CD4-positive, alpha-beta T cell (primary cell): ENCODE results near the gene SIX5. TPM values are rescaled to one million over a fixed set of nuclear protein-coding genes. Genes with fewer than 3 reads are reported as not detected.
A peak's percentile ranks its signal among the peaks of the same experiment; 100 is the strongest.

Experiments used
- ATAC-seq: fragments of 200-7000 bp; cut with Tn5 transposase; one replicate; pipeline ENCODE4 v1.10.0; 2022; ENCODE audit warnings: mild to moderate bottlenecking; ENCODE audit not compliant: poor library complexity
- CTCF ChIA-PET: fragments of 350-600 bp; sonication (Branson Sonifier 250); formaldehyde crosslinking; loops from one replicate; lab custom pipeline; 2021; ENCODE audit warnings: antibody characterized with exemption, inconsistent platforms; lab: Charles Lee
- POLR2A ChIA-PET: fragments of 350-600 bp; sonication (Branson Sonifier 250); formaldehyde crosslinking; loops from one replicate; lab custom pipeline; 2021; ENCODE audit warnings: antibody characterized with exemption, inconsistent platforms; lab: Charles Lee
- DNase-seq, 14 experiments: peaks; one replicate each; pipeline ENCODE4 v3.0.0-alpha.2; 2013 to 2020; ENCODE audit warnings: mixed read lengths in 2 of 14
- H3K27ac ChIP-seq, 2 donors: one replicate each; pipeline versions ENCODE4 v1.5.1 to v1.7.0; 2013; ENCODE audit warnings: low read length in 2 of 2, low read depth in 1 of 2, mild to moderate bottlenecking in 1 of 2
- H3K27me3 ChIP-seq, 2 experiments: 1 replicate in 1 of 2; 2 replicates in 1 of 2; pipeline versions ENCODE4 v1.6.1 to v1.7.0; 2013; ENCODE audit warnings: low read length in 2 of 2, control low read depth in 1 of 2, mild to moderate bottlenecking in 1 of 2, moderate library complexity in 1 of 2; ENCODE audit not compliant: insufficient read depth in 2 of 2, control insufficient read depth in 1 of 2
- H3K36me3 ChIP-seq: one replicate; pipeline ENCODE4 v1.6.1; 2013; ENCODE audit warnings: low read length, control low read depth; ENCODE audit not compliant: insufficient read depth
- H3K4me1 ChIP-seq: one replicate; pipeline ENCODE4 v1.6.1; 2013; ENCODE audit warnings: low read length, control low read depth; ENCODE audit not compliant: insufficient read depth
- H3K4me3 ChIP-seq: one replicate; pipeline ENCODE4 v1.5.1; 2013; ENCODE audit warnings: mild to moderate bottlenecking, low read length, moderate library complexity
- H3K9me3 ChIP-seq, 2 experiments: 1 replicate in 1 of 2; 2 replicates in 1 of 2; pipeline versions ENCODE4 v1.6.1 to v1.7.0; 2013; ENCODE audit warnings: low read length in 2 of 2, mild to moderate bottlenecking in 2 of 2, control low read depth in 1 of 2, moderate library complexity in 1 of 2; ENCODE audit not compliant: control insufficient read depth in 1 of 2, insufficient read depth in 1 of 2
- H3K27ac Mint-ChIP-seq: one replicate; pipeline ENCODE4 v1.8.0; 2020; ENCODE audit warnings: mixed read lengths
- H3K27me3 Mint-ChIP-seq: one replicate; pipeline ENCODE4 v1.8.0; 2021; ENCODE audit warnings: mixed read lengths
- H3K36me3 Mint-ChIP-seq: one replicate; pipeline ENCODE4 v1.8.0; 2021; ENCODE audit warnings: low read depth, mixed read lengths
- H3K4me1 Mint-ChIP-seq: one replicate; pipeline ENCODE4 v1.8.0; 2021; ENCODE audit warnings: low read depth, mixed read lengths
- H3K4me3 Mint-ChIP-seq: one replicate; pipeline ENCODE4 v1.8.0; 2020; ENCODE audit warnings: mild to moderate bottlenecking, mixed read lengths
- H3K9me3 Mint-ChIP-seq: one replicate; pipeline ENCODE4 v1.8.0; 2020; ENCODE audit warnings: mixed read lengths
- intact Hi-C, 2 experiments: fragments of 100-400 bp; cut with DNase I in 1 of 2; cut with micrococcal nuclease in 1 of 2; formaldehyde crosslinking; loops; one replicate each; pipeline versions ENCODE4 v1.15.1 to v1.9.0; 2023 to 2025; cut with DNase I, micrococcal nuclease
- total RNA-seq, 174 experiments: library from RNA in 2 of 174; stranded (reverse) in 2 of 174; gene quantifications; one replicate each; pipeline ENCODE4 v1.2.3 and lab custom pipeline; 2021 to 2026
- TF ChIP-seq, protein P1 (sequence below): fragments of 200-600 bp; IDR thresholded peaks from one replicate; pipeline ENCODE4 v1.8.0; 2022; ENCODE audit warnings: antibody characterized with exemption, mild to moderate bottlenecking

The SIX5 gene
- total RNA-seq, 2 experiments from 2014 or later, result 0.58 to 0.59 TPM

DNA sequence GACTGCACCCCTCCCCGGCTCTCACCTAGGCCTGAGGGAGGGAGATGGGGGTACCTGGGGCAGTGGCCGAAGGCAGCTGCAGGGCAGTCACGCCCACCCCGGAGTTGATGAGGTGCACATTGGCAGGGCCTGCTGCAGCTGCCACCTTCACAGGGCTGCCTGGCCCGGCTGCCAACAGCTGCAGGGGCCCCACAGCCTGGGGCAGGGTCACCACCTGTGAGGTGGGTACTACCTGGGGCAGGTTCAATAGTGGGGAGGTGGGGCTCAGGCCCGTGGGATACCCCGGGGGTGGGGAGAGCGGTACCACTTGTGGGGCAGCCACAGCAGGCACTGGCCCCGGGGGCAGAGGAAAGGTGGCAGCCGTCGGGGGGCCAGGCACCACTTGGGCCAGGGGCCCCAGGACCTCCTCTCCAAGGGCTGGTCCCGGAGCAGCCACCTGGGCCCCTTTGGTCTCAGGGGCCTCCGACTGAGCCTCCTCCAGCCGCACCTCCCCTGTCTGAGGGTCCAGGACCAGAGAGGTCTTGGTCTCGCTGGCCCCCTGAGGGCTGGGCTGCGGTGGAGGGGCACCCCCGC lies 2.7 kb downstream of the SIX5 start:
- Mint-ChIP-seq H3K9me3 (no peaks in the 10 kb centered on the region), H3K27ac (no peak overlapping the region), H3K27me3 (peaks cover 14% of the 10 kb centered on the region), H3K36me3 (peaks cover 3% of the 10 kb centered on the region), H3K4me1 (peaks cover 20% of the 10 kb centered on the region), H3K4me3 (no peak overlapping the region)
- peaks cover 35% of the 10 kb centered on the region for H3K4me1 ChIP-seq
- no peak for DNase-seq
- ChIA-PET CTCF (no interaction called here), POLR2A (no interaction called here)
- intact Hi-C loops, result no loop called here
- H3K9me3 ChIP-seq, result peaks cover 0 to 15% of the 10 kb centered on the region in 2 experiments
- H3K27me3 ChIP-seq, result peaks cover 17 to 28% of the 10 kb centered on the region in 2 experiments
- TF ChIP-seq, protein P1, sequence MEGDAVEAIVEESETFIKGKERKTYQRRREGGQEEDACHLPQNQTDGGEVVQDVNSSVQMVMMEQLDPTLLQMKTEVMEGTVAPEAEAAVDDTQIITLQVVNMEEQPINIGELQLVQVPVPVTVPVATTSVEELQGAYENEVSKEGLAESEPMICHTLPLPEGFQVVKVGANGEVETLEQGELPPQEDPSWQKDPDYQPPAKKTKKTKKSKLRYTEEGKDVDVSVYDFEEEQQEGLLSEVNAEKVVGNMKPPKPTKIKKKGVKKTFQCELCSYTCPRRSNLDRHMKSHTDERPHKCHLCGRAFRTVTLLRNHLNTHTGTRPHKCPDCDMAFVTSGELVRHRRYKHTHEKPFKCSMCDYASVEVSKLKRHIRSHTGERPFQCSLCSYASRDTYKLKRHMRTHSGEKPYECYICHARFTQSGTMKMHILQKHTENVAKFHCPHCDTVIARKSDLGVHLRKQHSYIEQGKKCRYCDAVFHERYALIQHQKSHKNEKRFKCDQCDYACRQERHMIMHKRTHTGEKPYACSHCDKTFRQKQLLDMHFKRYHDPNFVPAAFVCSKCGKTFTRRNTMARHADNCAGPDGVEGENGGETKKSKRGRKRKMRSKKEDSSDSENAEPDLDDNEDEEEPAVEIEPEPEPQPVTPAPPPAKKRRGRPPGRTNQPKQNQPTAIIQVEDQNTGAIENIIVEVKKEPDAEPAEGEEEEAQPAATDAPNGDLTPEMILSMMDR, result no peak
- no peak overlapping the region for H3K27ac ChIP-seq
- H3K4me3 ChIP-seq, result no peak overlapping the region
- ATAC-seq, result no peak
- no peaks in the 10 kb centered on the region for H3K36me3 ChIP-seq

GRCh38 chr19:45765702-45766295 lies 3.3 kb downstream of the SIX5 start:
- peaks cover 3% of the 10 kb centered on the region for H3K36me3 Mint-ChIP-seq
- peaks cover 17 to 28% of the 10 kb centered on the region in 2 experiments for H3K27me3 ChIP-seq
- no peak overlapping the region for H3K27ac Mint-ChIP-seq
- H3K9me3 ChIP-seq, result peaks cover 0 to 15% of the 10 kb centered on the region in 2 experiments
- peaks cover 20% of the 10 kb centered on the region for H3K4me1 Mint-ChIP-seq
- POLR2A ChIA-PET, result no interaction called here
- H3K36me3 ChIP-seq, result no peaks in the 10 kb centered on the region
- intact Hi-C loops, result no loop called here
- TF ChIP-seq, protein P1, result no peak
- H3K27ac ChIP-seq, result no peak overlapping the region
- CTCF ChIA-PET, result no interaction called here
- DNase-seq (no peak), ATAC-seq (no peak)
- H3K4me3 ChIP-seq, result no peak overlapping the region
- H3K4me3 Mint-ChIP-seq, result no peak overlapping the region
- H3K9me3 Mint-ChIP-seq, result no peaks in the 10 kb centered on the region
- peaks cover 31% of the 10 kb centered on the region for H3K4me1 ChIP-seq
- peaks cover 14% of the 10 kb centered on the region for H3K27me3 Mint-ChIP-seq

GRCh38 chr19:45764945-45765701 lies 3.9 kb downstream of the SIX5 start:
- intact Hi-C loops, result no loop called here
- Histone ChIP-seq H3K27ac (no peak overlapping the region), H3K4me3 (no peak overlapping the region), H3K27me3 (peaks cover 17 to 28% of the 10 kb centered on the region in 2 experiments), H3K9me3 (peaks cover 0 to 15% of the 10 kb centered on the region in 2 experiments), H3K36me3 (no peaks in the 10 kb centered on the region), H3K4me1 (peaks cover 24% of the 10 kb centered on the region)
- H3K4me3 Mint-ChIP-seq, result peak overlapping the region; percentile 27
- TF ChIP-seq, protein P1, result no peak
- ATAC-seq (no peak), DNase-seq (no peak)
- ChIA-PET CTCF (no interaction called here), POLR2A (no interaction called here)
- H3K36me3 Mint-ChIP-seq, result peaks cover 3% of the 10 kb centered on the region
- H3K4me1 Mint-ChIP-seq, result peaks cover 14% of the 10 kb centered on the region
- H3K27me3 Mint-ChIP-seq, result peaks cover 14% of the 10 kb centered on the region
- no peak overlapping the region for H3K27ac Mint-ChIP-seq
- H3K9me3 Mint-ChIP-seq, result no peaks in the 10 kb centered on the region
